GM04504 (cell line): ENCODE results near the gene PID1.
"Not testable (repeated sequence)": the region's sequence is repeated elsewhere in the genome, so short reads cannot be mapped to it uniquely, and the experiment has no call there.

ENCODE experiments used
- DNase-seq: peaks from one replicate; pipeline ENCODE4 v3.0.0-alpha.2; 2012; ENCODE audit warnings: low read depth

Gene PID1

DNA sequence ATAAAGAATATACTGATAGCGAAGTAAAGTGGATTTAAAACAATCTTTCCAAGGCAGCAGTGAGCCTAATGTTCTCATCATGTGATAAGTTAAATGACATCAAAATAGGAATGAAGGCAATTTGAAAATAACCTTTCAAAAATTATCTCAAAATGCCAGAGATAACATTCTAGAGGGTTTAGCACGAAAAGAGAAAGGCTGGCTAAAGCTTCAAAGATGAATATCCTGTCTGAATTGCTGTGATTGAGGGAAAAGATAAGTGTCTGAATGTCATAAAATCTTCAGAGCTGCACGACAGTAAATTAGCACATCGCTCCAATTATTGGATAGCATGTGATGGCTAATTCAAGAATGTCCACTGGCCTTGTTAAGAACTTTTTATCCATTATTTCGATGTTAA lies 159.3 kb downstream of the PID1 start:
- no peak for DNase-seq

DNA sequence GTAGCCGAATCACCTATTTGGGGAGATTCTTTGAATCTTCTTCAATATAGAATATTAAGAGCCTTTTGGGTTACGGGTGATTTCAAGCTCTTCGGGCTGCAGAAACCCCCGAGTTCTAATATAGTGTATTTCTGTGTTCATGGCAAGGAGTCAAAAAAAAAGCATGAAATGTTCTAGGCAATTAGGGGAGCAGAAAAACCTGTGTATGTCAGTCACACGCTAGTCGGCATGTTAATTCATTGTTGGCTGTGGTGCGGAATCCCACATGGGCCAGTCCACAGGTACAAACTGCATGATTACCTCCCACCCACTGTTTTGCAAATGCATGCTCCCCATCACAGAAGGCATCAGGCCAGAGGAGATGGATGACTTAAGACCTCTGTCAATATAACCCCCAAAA lies 161.9 kb downstream of the PID1 start:
- no peak for DNase-seq

DNA sequence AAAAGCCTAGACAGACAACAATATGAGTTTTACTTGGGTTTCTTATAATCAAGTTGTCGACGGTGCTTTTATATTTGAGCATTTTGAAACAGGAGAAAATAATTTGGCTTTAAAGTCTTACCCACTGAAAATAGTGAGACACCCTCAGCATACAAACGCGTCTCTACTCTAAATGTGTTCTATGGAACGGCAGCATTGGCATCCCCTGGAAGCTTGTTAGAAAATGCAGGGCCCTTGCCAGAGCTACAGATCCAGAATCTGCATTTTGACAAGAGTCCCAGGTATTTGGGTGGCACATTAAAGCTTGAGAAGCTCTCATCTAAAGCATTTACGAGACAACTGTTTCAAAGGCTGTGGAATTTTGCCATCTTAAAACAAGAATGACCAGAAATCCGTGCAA lies 163.5 kb downstream of the PID1 start:
- no peak for DNase-seq

DNA sequence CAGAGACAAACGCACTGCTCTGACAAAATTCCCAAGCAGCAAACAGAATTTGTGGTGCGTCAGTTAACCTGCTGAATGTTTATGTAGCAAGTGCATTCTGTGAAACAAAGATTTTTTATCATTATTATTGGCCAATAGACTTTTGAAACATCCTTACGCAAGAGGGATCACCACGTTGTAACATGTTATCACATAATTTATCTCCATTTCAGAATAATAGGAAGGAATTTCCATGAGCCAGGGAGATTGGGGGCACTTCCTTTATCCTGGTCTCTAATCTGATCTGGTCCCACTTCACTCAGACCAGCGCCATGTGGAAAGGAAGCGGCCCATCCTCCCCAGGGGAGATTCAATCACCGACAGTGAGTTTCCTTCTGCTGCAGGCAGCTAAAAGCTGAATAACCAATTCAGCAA lies 166.1 kb downstream of the PID1 start:
- DNase-seq = no peak

DNA sequence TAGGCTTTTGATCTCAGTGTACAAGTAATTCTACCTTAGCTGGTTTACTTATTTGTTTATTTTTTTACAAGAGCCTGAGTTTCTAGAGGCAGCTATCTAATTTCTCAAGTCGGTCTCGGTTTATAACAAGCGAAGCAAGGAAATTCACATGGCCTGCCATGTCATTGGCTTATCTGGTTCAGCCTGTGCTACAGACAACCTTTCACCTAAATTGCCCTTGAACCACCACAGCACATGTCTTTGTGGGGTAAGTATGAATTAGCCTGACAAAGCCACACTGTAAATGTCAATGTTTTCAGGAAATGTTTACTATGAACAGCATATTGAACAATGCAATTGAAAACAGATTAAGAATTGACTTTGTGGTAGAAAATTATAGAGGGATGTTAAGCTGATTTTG lies 167.1 kb downstream of the PID1 start:
- no peak for DNase-seq

DNA sequence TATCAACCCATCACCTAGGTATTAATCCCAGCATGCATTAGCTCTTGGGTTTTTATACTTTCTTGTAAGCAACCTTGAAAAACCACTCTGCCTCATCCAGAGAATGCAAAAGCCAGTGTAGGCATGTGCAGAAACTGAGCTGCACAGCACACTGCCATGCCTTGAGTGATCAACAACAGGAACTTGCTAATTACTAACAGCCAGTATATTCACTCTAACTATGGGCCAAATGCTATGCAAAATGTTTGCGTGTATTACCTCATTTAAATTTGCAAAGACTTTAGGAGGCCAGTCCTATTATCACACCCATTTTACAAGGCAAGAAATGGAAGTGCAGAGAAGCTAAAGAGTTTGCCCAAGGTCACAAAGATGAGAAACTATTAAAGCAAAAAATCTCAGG lies 169.8 kb downstream of the PID1 start:
- DNase-seq = no peak

DNA sequence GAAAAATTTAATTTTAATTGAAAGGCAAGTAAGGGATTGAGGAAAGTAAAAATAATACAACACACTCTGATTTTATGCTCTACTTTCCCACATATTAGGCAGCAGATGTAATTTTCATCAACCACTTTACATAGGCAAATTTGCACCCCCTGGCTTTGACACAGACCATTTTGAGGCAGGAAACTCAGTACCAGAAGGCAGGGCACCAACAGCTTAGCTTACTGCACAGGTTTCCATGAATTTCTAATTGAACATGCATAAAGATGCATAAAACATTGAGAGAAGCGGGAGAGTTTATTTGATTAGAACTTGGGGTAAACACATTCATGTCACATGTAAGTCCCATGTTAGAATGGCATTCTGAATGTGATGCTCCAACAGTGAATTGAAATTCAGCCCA lies 171.9 kb downstream of the PID1 start:
- no peak for DNase-seq

DNA sequence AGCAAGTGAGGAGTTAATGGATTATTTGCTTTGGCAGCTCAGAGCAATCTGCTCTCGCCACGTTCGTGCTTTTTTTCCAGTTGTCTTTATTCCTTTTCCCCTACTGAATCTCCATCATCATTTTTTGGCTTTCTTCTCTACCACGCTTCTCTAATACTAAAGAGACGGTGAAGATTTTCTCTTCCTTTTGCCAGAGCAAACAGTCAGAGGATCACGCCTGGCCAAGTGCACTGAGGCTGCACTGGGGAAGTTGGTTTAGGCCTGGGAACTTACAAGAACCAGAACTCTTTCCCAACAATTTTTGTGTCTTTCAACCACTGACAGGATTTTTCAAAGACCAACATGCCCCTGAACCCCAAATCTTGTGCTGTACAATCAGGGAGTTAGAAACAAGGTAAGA lies 172.3 kb downstream of the PID1 start:
- DNase-seq = no peak

DNA sequence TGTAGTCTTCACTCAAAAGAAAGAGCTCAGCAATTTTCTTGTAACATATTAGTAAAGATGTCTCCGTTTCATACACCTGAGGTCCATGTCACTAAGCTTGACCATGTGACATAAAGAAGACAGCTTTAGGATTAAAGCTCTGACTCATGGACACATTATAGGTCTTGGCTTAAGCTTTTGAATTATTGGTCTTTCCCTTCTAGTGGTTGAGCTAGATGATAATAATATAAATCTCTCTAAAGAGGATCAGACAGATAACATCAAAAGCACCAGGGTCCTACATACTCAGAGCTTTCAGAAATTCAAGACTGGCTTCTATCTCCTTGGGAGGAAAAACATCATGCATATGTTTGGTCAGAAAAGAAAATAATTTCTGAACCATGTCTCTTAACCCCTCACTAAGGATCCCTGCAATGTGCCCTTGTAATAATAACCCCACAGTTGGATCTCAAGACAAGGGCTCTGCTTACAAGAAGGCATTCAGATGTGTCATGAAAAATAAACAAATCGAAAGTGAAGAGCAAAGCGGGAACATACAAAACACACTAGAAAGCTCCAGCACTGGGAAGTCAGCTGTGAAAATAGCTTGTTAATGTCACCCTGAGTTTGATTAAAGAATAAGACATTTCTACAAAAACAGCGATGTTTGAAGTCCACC lies 174.5 kb downstream of the PID1 start:
- DNase-seq = no peak

DNA sequence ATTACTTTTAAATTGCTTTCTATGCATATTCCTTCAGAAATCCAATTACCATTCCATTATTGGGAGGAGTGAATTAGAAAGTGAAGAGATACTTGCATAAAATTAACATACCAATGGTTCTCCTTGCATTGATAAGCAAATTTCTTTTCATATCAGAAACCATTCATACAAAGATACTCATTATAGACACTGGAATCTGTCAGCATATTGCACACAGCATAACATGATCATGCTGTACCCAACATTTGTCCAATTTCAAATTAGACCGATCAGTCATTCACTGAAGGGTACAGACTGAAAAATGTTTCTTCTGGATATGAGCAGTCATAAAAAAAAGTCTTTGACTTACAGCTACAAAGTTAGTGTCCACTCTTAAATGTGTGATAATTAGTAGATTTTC lies 175.6 kb downstream of the PID1 start:
- DNase-seq = no peak

DNA sequence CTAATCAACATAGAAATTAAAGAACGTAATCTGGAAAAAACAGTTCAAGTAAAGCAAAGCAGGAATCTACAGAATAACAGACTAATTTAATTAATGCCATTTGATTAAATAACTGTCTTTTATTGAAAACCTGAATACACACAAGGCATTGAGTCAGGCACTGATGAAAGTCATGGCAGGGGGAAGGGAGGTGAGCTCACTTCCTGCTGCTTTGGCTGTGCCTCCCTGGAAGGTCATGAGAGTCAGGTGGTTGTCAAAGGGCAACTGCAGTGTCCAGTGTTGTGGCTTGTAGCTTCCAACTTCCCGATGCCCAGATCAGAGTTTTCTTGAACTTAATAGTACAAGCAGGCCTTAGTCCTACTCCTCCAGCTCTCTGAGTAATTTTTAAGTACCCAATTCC lies 180.9 kb downstream of the PID1 start:
- no peak for DNase-seq

DNA sequence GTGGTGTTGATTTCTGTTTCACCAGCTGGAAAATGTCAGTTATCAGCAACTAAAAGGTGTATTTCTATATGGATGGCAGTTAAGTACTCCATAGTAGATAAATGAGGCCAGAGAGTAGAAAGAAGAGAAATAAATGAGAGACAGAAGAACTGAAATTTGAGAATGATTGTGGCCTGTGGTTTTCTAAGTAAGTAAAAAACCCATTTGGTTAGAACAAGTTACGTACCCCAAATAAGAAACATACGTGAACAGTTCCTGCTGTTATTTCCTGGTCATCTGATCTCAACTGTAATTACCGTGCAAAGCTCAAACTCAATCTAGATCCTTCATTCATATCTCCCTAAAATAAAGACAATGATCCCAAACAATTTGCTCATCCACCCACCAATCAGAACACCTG lies 181.3 kb downstream of the PID1 start:
- no peak for DNase-seq

DNA sequence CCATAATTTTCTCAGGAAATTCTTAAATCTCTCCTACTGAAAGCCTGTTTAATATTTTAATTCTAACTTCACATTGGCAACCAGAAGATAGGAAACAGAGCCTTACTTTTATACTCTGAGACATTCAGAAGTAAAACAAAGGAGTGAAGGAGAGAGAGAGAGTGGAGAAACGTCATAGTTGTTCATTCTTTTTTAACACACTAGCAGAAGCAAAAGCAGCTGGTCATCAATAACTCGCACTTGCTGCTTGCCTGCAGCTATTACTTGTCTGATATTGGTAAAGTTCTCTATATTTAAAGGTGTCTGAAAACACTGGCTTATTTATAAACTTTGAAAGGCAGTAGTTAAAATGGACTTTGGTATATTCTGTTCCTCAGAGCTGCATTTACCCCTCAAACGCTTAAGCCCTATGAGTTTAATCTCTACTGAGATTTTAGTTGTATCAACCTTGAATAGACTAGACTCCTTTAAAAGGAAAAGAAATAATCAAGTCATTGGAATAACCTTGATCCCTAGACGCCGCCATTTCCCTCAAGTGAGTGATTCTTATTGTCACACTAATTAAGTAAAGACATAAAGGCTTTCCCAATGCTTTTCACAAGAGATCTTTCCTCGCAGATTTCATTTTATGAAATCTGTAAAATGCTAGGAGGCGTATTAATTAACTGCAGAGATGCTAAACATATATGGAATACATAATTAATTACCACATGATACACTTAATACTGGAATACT lies 182.0 kb downstream of the PID1 start:
- no peak for DNase-seq

DNA sequence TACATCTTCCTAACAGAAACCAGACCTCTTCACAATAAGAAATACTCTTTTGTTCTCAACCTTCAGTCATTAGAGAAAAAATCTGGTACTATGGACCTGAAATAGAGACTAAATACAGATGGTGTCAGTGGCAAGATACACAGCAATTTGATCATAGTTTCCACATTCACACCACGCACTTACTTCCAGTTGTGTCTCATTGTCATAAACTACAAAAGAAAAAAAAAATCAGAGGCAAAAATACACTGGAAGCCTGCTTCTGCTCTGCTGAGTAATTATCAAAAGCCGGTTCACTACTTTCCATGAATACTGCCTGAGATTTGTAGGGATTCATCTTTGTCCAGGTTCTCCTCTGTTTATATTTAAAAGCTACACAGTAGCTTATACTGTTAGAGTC lies 182.6 kb downstream of the PID1 start:
- no peak for DNase-seq

DNA sequence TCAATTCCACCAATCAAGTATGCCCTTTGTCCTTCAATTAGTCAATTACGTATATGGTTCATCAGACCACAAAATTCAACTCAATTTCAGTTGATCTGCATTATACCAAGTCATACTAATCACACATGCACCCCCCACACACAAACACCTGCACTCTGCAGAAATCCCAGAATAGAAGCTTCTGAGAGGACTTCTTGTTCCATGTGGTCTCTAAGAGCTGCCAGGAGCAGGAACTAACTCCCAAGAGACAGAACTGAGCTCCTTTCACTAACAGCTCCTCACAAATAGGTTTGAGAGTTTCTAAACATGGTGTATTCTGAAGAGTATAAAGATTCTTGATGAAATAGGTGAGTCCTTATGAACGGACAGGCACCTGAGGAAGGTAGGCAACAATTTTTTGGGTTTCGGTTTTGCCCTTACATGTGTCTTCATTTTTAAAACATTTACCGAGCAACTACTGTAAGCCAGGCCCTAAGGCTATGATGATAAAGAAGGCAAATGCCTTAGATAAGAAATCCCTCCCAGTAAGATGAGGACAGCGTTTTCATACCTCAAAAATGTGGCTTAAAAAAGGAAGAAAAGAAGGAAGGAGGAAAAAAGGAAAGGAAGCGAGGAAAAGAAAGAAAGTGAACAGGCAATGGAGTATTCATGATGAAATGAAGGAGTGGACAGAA lies 183.1 kb downstream of the PID1 start:
- no peak for DNase-seq

DNA sequence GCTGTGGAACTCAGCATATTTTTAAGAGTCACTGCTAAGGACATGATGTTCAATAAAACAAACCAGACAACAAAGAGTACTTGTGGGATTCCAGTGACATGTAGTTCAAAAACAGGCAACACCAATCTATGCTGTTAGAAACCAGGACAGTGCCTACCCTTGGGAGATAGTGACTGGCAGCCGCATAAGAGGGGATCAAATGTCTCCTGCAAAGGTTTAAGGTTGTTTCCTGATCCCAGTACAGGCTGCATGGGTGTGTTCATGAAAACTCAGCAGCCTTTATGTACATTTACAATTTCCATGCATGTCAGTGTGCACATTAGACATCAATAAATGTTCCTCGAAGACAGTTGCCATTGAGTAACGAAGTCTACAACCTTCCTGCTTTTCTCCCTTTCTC lies 183.8 kb downstream of the PID1 start:
- no peak for DNase-seq

DNA sequence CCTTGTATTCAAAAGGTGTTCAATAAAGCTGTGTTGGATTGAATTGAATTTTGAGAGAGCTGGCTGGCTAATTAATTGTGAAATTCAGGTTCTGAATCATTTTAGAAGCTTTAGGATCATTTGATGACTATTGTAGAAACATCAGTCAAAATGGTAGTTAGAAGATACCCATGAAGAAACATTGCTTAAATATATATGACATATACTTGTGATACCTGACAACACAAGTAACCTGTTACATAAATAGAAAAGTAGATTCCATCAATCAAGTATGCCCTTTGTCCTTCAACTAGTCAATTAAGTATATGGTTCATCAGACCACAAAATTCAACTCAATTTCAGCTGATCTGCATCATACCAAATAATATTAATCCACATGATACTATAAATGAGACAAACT lies 185.6 kb downstream of the PID1 start:
- no peak for DNase-seq

DNA sequence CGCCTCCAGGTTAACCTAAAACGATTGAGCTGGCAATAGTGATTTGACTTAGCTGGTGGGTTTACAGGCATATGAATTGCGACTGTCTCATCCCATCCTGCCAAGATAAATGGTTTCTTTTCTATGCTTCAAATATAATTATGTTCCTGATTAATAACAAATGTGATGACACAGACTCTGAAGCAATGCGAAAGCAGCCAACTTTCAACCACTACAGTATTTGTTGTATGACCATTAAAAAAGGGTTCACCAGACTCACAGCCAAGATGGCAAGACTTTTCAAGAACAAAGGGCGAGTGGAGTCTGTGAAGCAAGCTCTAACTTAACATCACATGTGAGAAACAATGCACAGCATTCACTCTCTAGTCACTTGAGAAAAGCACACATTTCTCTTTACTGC lies 186.6 kb downstream of the PID1 start:
- peak; percentile 33 for DNase-seq

DNA sequence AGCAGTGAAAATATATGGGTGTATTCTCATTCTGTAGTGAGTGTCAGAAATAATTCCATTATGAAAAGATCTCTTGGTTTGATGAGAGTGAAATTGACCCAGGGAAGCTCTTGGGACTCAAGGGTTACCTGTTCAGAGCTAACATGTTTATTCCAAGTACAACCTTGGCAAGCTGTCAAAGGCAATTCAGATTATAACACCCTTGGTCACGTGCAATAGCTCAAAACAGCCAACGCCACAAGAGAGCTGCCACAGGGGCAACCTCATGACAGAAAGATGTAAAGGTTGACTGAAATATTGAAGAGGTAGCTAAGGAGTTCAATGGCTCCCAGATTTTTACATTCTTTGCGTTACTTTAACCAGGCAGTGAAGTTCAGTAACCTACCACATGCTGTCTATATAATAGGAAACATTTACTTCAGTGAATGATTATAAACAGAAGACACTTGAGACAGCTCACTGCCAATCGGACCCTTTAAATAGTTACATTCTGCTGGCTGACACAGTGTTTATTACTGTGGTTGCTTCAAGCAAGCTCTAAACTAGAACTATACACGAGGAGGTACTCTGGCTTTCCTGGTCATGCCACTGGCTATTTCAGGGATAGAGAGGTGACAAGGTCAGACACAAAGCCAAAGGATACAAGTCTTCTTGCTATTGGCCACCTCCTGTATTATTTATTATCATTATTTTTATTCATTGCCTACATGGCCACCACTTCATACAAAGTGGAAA lies 187.3 kb downstream of the PID1 start:
- DNase-seq = no peak

DNA sequence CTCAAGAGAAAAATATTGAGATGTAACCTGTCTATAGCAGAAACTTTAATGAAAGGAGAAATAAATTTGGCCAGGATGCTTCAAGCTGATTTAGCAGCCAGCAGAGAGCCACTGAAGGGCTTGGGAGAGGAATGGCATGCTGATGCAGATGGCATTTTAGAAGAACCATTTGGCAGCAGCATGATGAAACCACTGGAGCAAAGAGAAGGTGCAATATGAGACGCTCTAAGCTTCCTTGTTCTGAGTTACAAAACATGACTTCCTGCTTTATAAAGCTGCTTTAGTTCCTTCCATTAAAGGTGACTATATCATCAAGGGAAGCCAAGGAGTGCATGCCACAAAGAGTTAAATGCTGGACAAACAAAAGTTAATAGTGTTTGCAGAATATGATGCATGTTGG lies 189.7 kb downstream of the PID1 start:
- no peak for DNase-seq

DNA sequence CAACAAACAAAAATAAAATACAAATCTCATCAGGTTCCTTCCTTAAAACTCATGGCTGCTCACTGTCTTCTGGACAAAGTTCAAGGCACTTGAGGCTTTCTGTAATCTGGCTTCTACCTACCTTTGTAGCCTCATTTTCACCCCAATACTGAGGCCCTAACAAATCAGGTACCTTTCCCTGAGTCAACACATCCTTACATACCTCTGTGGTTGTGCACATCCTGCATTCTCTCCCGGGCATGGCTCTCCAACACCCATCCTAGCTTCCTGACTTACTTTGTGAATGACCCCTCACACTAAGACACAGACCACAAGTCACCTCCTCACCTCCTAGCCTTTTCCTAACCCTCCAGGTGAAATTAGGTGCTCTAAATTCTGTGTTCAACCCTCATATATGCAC lies 190.9 kb downstream of the PID1 start:
- DNase-seq = no peak

DNA sequence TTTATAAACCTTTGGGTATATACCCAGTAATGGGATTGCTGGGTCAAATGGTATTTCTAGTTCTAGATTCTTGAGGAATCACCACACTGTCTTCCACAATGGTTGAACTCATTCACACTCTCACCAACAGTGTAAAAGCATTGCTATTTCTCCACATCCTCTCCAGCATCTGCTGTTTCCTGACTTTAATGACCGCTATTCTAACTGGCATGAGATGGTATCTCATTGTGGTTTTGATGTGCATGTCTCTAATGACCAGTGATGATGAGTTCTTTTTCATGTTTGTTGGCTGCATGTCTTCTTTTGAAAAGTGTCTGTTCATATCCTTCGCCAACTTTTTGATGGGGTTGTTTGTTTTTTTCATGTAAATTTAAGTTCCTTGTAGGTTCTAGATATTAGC lies 194.2 kb downstream of the PID1 start:
- not testable (repeated sequence) for DNase-seq

DNA sequence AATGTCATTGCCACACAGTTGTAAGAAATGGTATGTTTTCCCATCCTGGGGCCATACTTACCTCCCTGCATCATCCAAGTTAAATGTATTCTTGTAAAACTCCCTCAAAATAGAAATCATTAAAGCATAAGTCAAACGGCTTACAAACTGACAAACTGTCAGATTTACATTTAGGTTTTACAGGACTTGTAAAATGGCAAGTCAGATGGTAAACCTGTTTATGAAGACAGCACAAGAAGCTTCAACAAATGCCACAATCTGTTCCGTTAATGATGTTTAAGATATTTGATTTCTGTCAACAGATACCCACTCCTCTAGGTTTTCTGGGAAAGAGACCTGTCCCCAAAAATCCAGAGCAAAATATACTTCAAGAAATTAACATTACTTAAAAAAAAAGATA lies 197.2 kb downstream of the PID1 start:
- DNase-seq = no peak
